DMS153 treated with DMSO at 0.1 percent for 48 hours (cell line): ENCODE data around the gene MEX3D.
"Not testable (repeated sequence)": the region's sequence is repeated elsewhere in the genome, so short reads cannot be mapped to it uniquely, and the experiment has no call there.

Experiments
- DNase-seq: peaks from one replicate; lab custom pipeline; 2025; ENCODE audit not compliant: unreplicated experiment; lab: John Stamatoyannopoulos, UW

Gene MEX3D

GRCh38 chr19:1522061-1522460, 46.1 kb downstream of the MEX3D start:
- DNase-seq = no peak

- no peak for DNase-seq
These were observed 46.5 kb downstream of the MEX3D start for GRCh38 chr19:1521636-1522035.

- no peak for DNase-seq
These were observed 47.8 kb downstream of the MEX3D start for GRCh38 chr19:1520203-1520780.

GRCh38 chr19:1519802-1520201, 48.3 kb downstream of the MEX3D start:
- not testable (repeated sequence) for DNase-seq

- DNase-seq = no peak
These were observed 49.7 kb downstream of the MEX3D start for GRCh38 chr19:1518471-1518870.

GRCh38 chr19:1516395-1516753, 51.8 kb downstream of the MEX3D start:
- no peak for DNase-seq

- no peak for DNase-seq
These were observed 53.0 kb downstream of the MEX3D start for GRCh38 chr19:1514986-1515721.

- no peak for DNase-seq
These were observed 53.8 kb downstream of the MEX3D start for GRCh38 chr19:1514295-1514661.

GRCh38 chr19:1513499-1514294, 54.4 kb downstream of the MEX3D start:
- no peak for DNase-seq

GRCh38 chr19:1512671-1513498, 55.2 kb downstream of the MEX3D start, which contains the start of gene ADAMTSL5:
TSS of gene ADAMTSL5 (minus strand) at chr19:1513019. CDS start at chr19:1510943, 2,076 bp downstream.
- DNase-seq = no peak

GRCh38 chr19:1511318-1512317, 56.5 kb downstream of the MEX3D start:
- DNase-seq = no peak

- no peak for DNase-seq
These were observed 57.3 kb downstream of the MEX3D start for GRCh38 chr19:1510807-1511206.

- DNase-seq = no peak
These were observed 57.7 kb downstream of the MEX3D start for GRCh38 chr19:1510442-1510806.

- no peak for DNase-seq
These were observed 58.3 kb downstream of the MEX3D start for GRCh38 chr19:1509602-1510441.

- DNase-seq = no peak
These were observed 59.6 kb downstream of the MEX3D start for GRCh38 chr19:1508507-1508856.

- peak; percentile 67 for DNase-seq
These were observed 60.2 kb downstream of the MEX3D start for GRCh38 chr19:1507763-1508506.

GRCh38 chr19:1507192-1507660, 60.9 kb downstream of the MEX3D start:
- DNase-seq = no peak
